ENCODE results near the gene EEF1AKMT2.

DNA sequence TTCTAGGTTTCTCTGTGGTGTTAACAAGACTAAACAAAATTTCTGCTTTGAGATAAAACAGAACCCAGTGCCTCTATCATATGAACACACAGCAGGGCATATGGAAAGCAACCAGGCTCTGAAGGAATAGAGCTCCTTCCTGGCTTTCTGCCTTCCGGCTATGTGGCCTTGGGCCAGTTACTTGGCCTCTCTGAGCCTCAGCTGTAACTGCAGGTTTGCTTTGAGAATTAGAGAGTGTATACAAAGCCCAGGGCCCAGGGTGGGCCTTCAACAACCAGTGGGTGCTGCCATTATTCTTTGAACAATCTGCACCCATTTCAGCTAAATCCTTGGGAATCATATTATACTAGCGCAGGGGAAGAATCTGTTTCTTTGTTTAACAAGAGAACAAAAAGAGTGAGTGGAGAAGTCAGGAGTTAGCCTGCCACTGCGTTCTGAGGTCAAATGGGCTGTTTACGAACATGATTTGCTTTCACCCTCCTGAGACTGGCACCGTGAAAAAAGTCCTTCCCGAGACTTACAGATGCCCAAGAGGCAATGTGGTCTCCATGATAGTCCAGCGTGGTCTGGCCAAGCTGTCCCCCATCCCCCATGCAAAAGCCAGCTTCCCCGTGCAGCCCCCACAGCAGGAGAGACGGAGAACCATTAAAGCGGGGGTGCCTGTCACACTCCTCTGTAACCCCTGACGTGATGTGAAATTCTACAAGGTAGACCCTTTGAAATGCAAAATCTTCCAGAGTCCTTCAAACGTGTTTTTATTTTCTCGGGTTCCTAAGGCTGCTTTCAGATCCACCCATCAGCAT, 52.4 kb downstream of the EEF1AKMT2 start:
- TF ChIP-seq, protein P1, sequence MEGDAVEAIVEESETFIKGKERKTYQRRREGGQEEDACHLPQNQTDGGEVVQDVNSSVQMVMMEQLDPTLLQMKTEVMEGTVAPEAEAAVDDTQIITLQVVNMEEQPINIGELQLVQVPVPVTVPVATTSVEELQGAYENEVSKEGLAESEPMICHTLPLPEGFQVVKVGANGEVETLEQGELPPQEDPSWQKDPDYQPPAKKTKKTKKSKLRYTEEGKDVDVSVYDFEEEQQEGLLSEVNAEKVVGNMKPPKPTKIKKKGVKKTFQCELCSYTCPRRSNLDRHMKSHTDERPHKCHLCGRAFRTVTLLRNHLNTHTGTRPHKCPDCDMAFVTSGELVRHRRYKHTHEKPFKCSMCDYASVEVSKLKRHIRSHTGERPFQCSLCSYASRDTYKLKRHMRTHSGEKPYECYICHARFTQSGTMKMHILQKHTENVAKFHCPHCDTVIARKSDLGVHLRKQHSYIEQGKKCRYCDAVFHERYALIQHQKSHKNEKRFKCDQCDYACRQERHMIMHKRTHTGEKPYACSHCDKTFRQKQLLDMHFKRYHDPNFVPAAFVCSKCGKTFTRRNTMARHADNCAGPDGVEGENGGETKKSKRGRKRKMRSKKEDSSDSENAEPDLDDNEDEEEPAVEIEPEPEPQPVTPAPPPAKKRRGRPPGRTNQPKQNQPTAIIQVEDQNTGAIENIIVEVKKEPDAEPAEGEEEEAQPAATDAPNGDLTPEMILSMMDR (IDR thresholded peaks at IDR 0.05; ENCODE audit: insufficient read depth, low read length, poor library complexity, severe bottlenecking): no peak
- no peak for TF ChIP-seq EZH2phosphoT487 (conservative IDR thresholded peaks at IDR 0.05; ENCODE audit: low read length)

Data from SU-DHL-6 (cell line).